ENCODE results near the gene PLAC9.

PLAC9 gene

GRCh38 chr10:80194373-80195045, 62.0 kb downstream of the PLAC9 start:
- no peak for TF ChIP-seq NFIC (IDR thresholded peaks at IDR 0.05)
- no peak for TF ChIP-seq CREB1 (IDR thresholded peaks at IDR 0.05; ENCODE audit: low read depth)
- no peak for TF ChIP-seq TAF1 (IDR thresholded peaks at IDR 0.05; ENCODE audit: low read depth)
- no peak for TF ChIP-seq TCF12 (IDR thresholded peaks at IDR 0.05; ENCODE audit: low read depth)
- TF ChIP-seq EP300 (IDR thresholded peaks at IDR 0.05; ENCODE audit: borderline replicate concordance) = no peak
- TF ChIP-seq TEAD4 (IDR thresholded peaks at IDR 0.05) = no peak
- no peak for TF ChIP-seq REST (IDR thresholded peaks at IDR 0.05; ENCODE audit: low read depth)
- no peak for TF ChIP-seq ZBTB7A (IDR thresholded peaks at IDR 0.05; ENCODE audit: low read depth)
- TF ChIP-seq CEBPB (IDR thresholded peaks at IDR 0.05) = no peak
- TF ChIP-seq USF1 (IDR thresholded peaks at IDR 0.05) = no peak
- TF ChIP-seq MAX (IDR thresholded peaks at IDR 0.05) = no peak
- TF ChIP-seq YY1 (IDR thresholded peaks at IDR 0.05; ENCODE audit: low read depth) = no peak
- no peak for TF ChIP-seq FOXM1 (IDR thresholded peaks at IDR 0.05; ENCODE audit: borderline replicate concordance, low read depth)
- TF ChIP-seq RAD21 (IDR thresholded peaks at IDR 0.05; ENCODE audit: low read depth) = no peak
